Measurements from ENCODE around the gene MGST3.

DNA sequence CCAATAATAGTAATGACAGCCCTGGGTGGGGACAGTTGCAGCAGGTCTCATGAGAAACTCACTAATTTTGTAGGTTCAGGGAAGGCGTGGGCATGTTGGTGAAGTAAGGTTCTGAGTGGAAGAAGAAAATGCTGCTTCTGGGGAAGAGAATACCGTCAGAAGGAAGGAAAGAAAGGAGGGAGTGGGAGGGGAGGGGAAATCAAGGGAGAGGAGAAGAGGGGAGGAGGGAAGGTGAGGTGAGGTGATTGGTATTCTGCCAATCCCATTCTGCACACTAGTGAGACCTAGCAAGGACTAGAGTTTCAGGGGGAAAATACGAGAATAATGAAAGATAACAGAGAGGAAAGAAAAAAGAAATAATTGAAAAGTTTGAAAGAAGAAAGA, 32.4 kb upstream of the MGST3 start:
- TF ChIP-seq, protein P1, sequence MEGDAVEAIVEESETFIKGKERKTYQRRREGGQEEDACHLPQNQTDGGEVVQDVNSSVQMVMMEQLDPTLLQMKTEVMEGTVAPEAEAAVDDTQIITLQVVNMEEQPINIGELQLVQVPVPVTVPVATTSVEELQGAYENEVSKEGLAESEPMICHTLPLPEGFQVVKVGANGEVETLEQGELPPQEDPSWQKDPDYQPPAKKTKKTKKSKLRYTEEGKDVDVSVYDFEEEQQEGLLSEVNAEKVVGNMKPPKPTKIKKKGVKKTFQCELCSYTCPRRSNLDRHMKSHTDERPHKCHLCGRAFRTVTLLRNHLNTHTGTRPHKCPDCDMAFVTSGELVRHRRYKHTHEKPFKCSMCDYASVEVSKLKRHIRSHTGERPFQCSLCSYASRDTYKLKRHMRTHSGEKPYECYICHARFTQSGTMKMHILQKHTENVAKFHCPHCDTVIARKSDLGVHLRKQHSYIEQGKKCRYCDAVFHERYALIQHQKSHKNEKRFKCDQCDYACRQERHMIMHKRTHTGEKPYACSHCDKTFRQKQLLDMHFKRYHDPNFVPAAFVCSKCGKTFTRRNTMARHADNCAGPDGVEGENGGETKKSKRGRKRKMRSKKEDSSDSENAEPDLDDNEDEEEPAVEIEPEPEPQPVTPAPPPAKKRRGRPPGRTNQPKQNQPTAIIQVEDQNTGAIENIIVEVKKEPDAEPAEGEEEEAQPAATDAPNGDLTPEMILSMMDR (IDR thresholded peaks at IDR 0.05 in 8 of 11, conservative IDR thresholded peaks at IDR 0.05 in 3 of 11): no peak
- no peak for TF ChIP-seq POLR2A (IDR thresholded peaks at IDR 0.05)
- TF ChIP-seq POLR2AphosphoS5 (IDR thresholded peaks at IDR 0.05): no peak

Measured in spleen (tissue), 7 donors.